H9 (cell line): ENCODE results near the gene GNPAT. TPM values are rescaled to one million over a fixed set of nuclear protein-coding genes. Genes with fewer than 3 reads are reported as not detected.

Experiments used
- DNase-seq: peaks from one replicate; pipeline ENCODE4 v3.0.0-alpha.2; 2017
- H2AFZ ChIP-seq: one replicate; pipeline ENCODE4 v1.6.1; 2013; ENCODE audit warnings: mild to moderate bottlenecking, low read length, control low read depth, moderate library complexity
- H2AK5ac ChIP-seq: 2 replicates; pipeline ENCODE4 v1.6.1; 2013; ENCODE audit warnings: low read length, control low read depth, mixed read lengths; ENCODE audit not compliant: insufficient read length
- H2BK120ac ChIP-seq: one replicate; pipeline ENCODE4 v1.6.1; 2013; ENCODE audit warnings: low read depth, mild to moderate bottlenecking, low read length, control low read depth, inconsistent platforms; ENCODE audit not compliant: poor library complexity, severe bottlenecking
- H2BK12ac ChIP-seq: 2 replicates; pipeline ENCODE4 v1.6.1; 2013; ENCODE audit warnings: low read length, control low read depth, mixed read lengths, low read depth; ENCODE audit not compliant: insufficient read length
- H2BK15ac ChIP-seq: 2 replicates; pipeline ENCODE4 v1.6.1; 2013; ENCODE audit warnings: low read depth, low read length, control low read depth
- H2BK20ac ChIP-seq: one replicate; pipeline ENCODE4 v1.6.1; 2013; ENCODE audit warnings: low read depth, mild to moderate bottlenecking, low read length, control low read depth, inconsistent platforms; ENCODE audit not compliant: poor library complexity, severe bottlenecking
- H2BK5ac ChIP-seq: 2 replicates; pipeline ENCODE4 v1.6.1; 2013; ENCODE audit warnings: low read length, control low read depth, mixed read lengths; ENCODE audit not compliant: insufficient read length
- H3K14ac ChIP-seq: 2 replicates; pipeline ENCODE4 v1.6.1; 2013; ENCODE audit warnings: low read length, control low read depth; ENCODE audit not compliant: insufficient read depth
- H3K18ac ChIP-seq: 2 replicates; pipeline ENCODE4 v1.6.1; 2013; ENCODE audit warnings: low read depth, mild to moderate bottlenecking, mixed read lengths, low read length, control low read depth; ENCODE audit not compliant: insufficient read length
- H3K23ac ChIP-seq: 2 replicates; pipeline ENCODE4 v1.6.1; 2013; ENCODE audit warnings: low read length, control low read depth, mixed read lengths, low read depth; ENCODE audit not compliant: insufficient read length
- H3K23me2 ChIP-seq: 2 replicates; pipeline ENCODE4 v1.6.1; 2013; ENCODE audit warnings: low read depth, mild to moderate bottlenecking, mixed read lengths, low read length, control low read depth; ENCODE audit not compliant: insufficient read length, poor library complexity, severe bottlenecking
- H3K27ac ChIP-seq: 2 replicates; pipeline ENCODE4 v1.5.1; 2013; ENCODE audit warnings: low read length, control low read depth, mixed read lengths, low read depth; ENCODE audit not compliant: insufficient read length
- H3K27me3 ChIP-seq: 2 replicates; pipeline ENCODE4 v1.6.1; 2013; ENCODE audit warnings: low read length, control low read depth, inconsistent platforms; ENCODE audit not compliant: insufficient read depth
- H3K4ac ChIP-seq: 2 replicates; pipeline ENCODE4 v1.6.1; 2013; ENCODE audit warnings: low read depth, mild to moderate bottlenecking, control low read depth, inconsistent platforms, low read length, moderate library complexity
- H3K4me1 ChIP-seq: 2 replicates; pipeline ENCODE4 v1.6.1; 2013; ENCODE audit warnings: low read length, control low read depth, inconsistent platforms; ENCODE audit not compliant: insufficient read depth
- H3K4me2 ChIP-seq: 2 replicates; pipeline ENCODE4 v1.6.1; 2013; ENCODE audit warnings: low read length, control low read depth, mixed read lengths; ENCODE audit not compliant: insufficient read length, insufficient read depth
- H3K56ac ChIP-seq: 2 replicates; pipeline ENCODE4 v1.6.1; 2013; ENCODE audit warnings: low read depth, mild to moderate bottlenecking, mixed read lengths, low read length, control low read depth; ENCODE audit not compliant: insufficient read length
- H3K79me1 ChIP-seq: 2 replicates; pipeline ENCODE4 v1.6.1; 2013; ENCODE audit warnings: low read depth, mild to moderate bottlenecking, moderate library complexity, low read length, control low read depth, inconsistent platforms; ENCODE audit not compliant: insufficient read depth, poor library complexity, severe bottlenecking
- H3K79me2 ChIP-seq: 2 replicates; pipeline ENCODE4 v1.6.1; 2013; ENCODE audit warnings: low read length, control low read depth, inconsistent platforms; ENCODE audit not compliant: insufficient read depth
- H3K9ac ChIP-seq: 2 replicates; pipeline ENCODE4 v1.6.1; 2013; ENCODE audit warnings: low read length, control low read depth, mixed read lengths; ENCODE audit not compliant: insufficient read length; ENCODE audit errors: extremely low read depth
- H3K9me3 ChIP-seq: one replicate; pipeline ENCODE4 v1.6.1; 2013; ENCODE audit warnings: low read depth, low read length, inconsistent platforms; ENCODE audit not compliant: control insufficient read depth
- H3T11ph ChIP-seq: one replicate; pipeline ENCODE4 v1.6.1; 2013; ENCODE audit warnings: mild to moderate bottlenecking, low read length, control low read depth, inconsistent platforms
- H4K20me1 ChIP-seq: one replicate; pipeline ENCODE4 v1.6.1; 2013; ENCODE audit not compliant: control insufficient read depth, insufficient read length, insufficient read depth
- H4K5ac ChIP-seq: 2 replicates; pipeline ENCODE4 v1.6.1; 2013; ENCODE audit warnings: low read depth, mild to moderate bottlenecking, mixed read lengths, low read length, control low read depth; ENCODE audit not compliant: insufficient read length
- H4K8ac ChIP-seq: replicated peaks from 2 replicates; pipeline ENCODE4 v1.6.1; 2013; ENCODE audit warnings: low read length, control low read depth, mixed read lengths, low read depth; ENCODE audit not compliant: insufficient read length
- H4K91ac ChIP-seq: 2 replicates; pipeline ENCODE4 v1.6.1; 2013; ENCODE audit warnings: low read depth, mild to moderate bottlenecking, moderate library complexity, mixed read lengths, low read length, control low read depth; ENCODE audit not compliant: insufficient read length
- H3K27ac Mint-ChIP-seq, 3 experiments: 2 replicates in 2 of 3; 3 replicates in 1 of 3; pipeline ENCODE4 v1.8.0; 2020 to 2021; ENCODE audit warnings: mixed read lengths in 3 of 3, mild to moderate bottlenecking in 1 of 3, moderate library complexity in 1 of 3
- H3K27me3 Mint-ChIP-seq: 2 replicates; pipeline ENCODE4 v1.8.0; 2021; ENCODE audit warnings: low read depth, mild to moderate bottlenecking, moderate library complexity, mixed read lengths
- H3K36me3 Mint-ChIP-seq, 3 experiments: 2 replicates in 2 of 3; 3 replicates in 1 of 3; pipeline ENCODE4 v1.8.0; 2020 to 2021; ENCODE audit warnings: low read depth in 3 of 3, mixed read lengths in 3 of 3; ENCODE audit not compliant: insufficient read depth in 1 of 3
- H3K4me1 Mint-ChIP-seq, 2 experiments: 2 replicates each; pipeline ENCODE4 v1.8.0; 2020; ENCODE audit warnings: mixed read lengths in 2 of 2
- H3K4me3 Mint-ChIP-seq, 2 experiments: 2 replicates in 1 of 2; 3 replicates in 1 of 2; pipeline ENCODE4 v1.8.0; 2020 to 2021; ENCODE audit warnings: mild to moderate bottlenecking in 2 of 2, mixed read lengths in 2 of 2, moderate library complexity in 1 of 2
- H3K9me3 Mint-ChIP-seq, 2 experiments: 2 replicates in 1 of 2; 3 replicates in 1 of 2; pipeline ENCODE4 v1.8.0; 2020; ENCODE audit warnings: mild to moderate bottlenecking in 2 of 2, mixed read lengths in 2 of 2, moderate library complexity in 1 of 2
- CTCF ChIP-seq: fragments of 200-600 bp; sonication (generic); conservative IDR thresholded peaks from 3 replicates; pipeline ENCODE4 v1.8.0; 2021; ENCODE audit warnings: antibody characterized with exemption, mild to moderate bottlenecking
- WGBS: extraction: QIAGEN DNeasy Blood & Tissue Kit; methylation state at CpG from one replicate; pipeline ENCODE4 v1.1.7; 2013; ENCODE audit warnings: missing lambda C conversion rate, low lambda C conversion rate, mixed read lengths; ENCODE audit not compliant: insufficient read length; ENCODE audit errors: extremely low coverage; 5-methylcytosine and 5-hydroxymethylcytosine counted together
- total RNA-seq: library from RNA; stranded (reverse); gene quantifications from 2 replicates; pipeline ENCODE4 v1.2.1, GENCODE V29; 2021

GNPAT gene
- total RNA-seq, 1 experiment from 2014 or later: 38.1 TPM

DNA sequence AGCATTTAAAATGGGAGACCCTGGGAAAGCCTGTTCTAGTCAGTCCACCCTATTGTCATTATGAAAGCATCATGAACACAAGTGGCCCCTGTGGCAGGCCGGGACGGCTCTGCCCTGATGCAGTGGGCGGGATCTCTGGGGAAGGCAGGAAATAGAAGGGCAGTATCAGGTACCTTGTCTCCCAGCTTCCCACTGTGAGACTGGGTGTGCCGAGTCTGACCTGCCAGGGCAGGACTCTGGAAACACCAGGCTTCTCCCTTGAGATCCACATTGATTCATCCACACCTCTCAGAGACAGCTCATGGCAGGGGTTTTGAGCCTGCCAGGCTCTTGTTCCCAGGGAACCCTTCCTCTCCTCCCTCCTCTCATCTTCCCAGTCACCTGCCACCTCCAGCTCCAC, 24.5 kb upstream of the GNPAT start:
- DNase-seq: no peak
- Histone ChIP-seq H3K9ac (no peak overlapping the region), H2AK5ac (no peak overlapping the region), H2BK5ac (no peak overlapping the region), H3K4ac (no peak overlapping the region), H3K23ac (no peak overlapping the region), H2BK120ac (no peak overlapping the region), H3K27ac (no peak overlapping the region), H3K4me2 (no peak overlapping the region), H3K9me3 (no peaks in the 10 kb centered on the region), H3K18ac (no peak overlapping the region), H3K23me2 (no peaks in the 10 kb centered on the region), H3K4me1 (no peaks in the 10 kb centered on the region), H3K56ac (no peak overlapping the region), H3T11ph (no peak overlapping the region), H2BK15ac (no peak overlapping the region), H4K91ac (no peak overlapping the region), H2AFZ (no peak overlapping the region), H2BK20ac (no peak overlapping the region), H2BK12ac (no peak overlapping the region), H3K27me3 (peaks cover 46% of the 10 kb centered on the region), H4K8ac (no peak overlapping the region), H3K14ac (no peak overlapping the region), H3K79me1 (no peaks in the 10 kb centered on the region), H4K5ac (no peak overlapping the region), H3K79me2 (no peaks in the 10 kb centered on the region), H4K20me1 (no peaks in the 10 kb centered on the region)
- H3K27me3 Mint-ChIP-seq: peaks cover 98% of the 10 kb centered on the region
- H3K4me3 Mint-ChIP-seq: no peak overlapping the region
- no peaks in the 10 kb centered on the region; a peak in 2 of 5 replicates for H3K9me3 Mint-ChIP-seq
- H3K27ac Mint-ChIP-seq: no peak overlapping the region
- peaks cover 26 to 34% of the 10 kb centered on the region in 2 experiments for H3K4me1 Mint-ChIP-seq
- H3K36me3 Mint-ChIP-seq: no peaks in the 10 kb centered on the region
- no CpG with 5 or more reads among the region's 4 CpGs for WGBS
- no peak for TF ChIP-seq CTCF
